ENCODE results near the gene TBC1D17.
A peak's percentile ranks its signal among the peaks of the same experiment; 100 is the strongest.

Gene TBC1D17

DNA sequence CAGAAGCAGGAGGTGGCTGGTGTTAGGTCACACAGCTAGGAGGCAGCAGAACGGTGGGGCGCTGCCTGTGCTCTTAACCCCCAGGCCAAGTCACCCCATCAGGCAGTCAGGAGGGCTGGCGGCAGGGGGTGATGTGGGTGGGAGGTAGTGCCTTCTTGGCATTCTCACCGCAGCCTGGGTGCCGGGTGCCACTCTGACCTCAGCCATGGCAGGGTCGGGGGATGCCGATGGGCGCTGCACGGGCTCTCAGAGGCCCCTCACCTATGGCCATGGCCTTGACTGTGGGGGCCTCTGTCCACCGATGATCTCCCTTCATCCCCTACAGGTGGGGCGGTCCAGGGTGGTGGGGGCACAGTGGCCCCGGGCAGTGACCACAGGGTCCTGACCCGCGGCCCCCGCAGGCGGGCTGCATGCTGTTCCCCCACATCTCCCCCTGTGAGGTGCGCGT lies 20.9 kb upstream of the TBC1D17 start:
- H3K4me1 ChIP-seq (ENCODE audit: insufficient read depth, low read length), result peaks cover 20% of the 10 kb centered on the region
- no peaks in the 10 kb centered on the region for H3K27me3 ChIP-seq (ENCODE audit: control insufficient read depth in 1 of 2, insufficient read depth in 2 of 2, low read length in 2 of 2)
- no peaks in the 10 kb centered on the region for H3K9me3 ChIP-seq (ENCODE audit: low read length)
- H3K36me3 ChIP-seq (ENCODE audit: insufficient read depth, low read length), result peaks cover 14% of the 10 kb centered on the region
- H3K9ac ChIP-seq (ENCODE audit: low read length), result no peak overlapping the region
- no peak overlapping the region for H3K27ac ChIP-seq (ENCODE audit: low read depth, low read length)
- H3K4me3 ChIP-seq (ENCODE audit: low read depth in 1 of 2, low read length in 2 of 2), result no peak overlapping the region

DNA sequence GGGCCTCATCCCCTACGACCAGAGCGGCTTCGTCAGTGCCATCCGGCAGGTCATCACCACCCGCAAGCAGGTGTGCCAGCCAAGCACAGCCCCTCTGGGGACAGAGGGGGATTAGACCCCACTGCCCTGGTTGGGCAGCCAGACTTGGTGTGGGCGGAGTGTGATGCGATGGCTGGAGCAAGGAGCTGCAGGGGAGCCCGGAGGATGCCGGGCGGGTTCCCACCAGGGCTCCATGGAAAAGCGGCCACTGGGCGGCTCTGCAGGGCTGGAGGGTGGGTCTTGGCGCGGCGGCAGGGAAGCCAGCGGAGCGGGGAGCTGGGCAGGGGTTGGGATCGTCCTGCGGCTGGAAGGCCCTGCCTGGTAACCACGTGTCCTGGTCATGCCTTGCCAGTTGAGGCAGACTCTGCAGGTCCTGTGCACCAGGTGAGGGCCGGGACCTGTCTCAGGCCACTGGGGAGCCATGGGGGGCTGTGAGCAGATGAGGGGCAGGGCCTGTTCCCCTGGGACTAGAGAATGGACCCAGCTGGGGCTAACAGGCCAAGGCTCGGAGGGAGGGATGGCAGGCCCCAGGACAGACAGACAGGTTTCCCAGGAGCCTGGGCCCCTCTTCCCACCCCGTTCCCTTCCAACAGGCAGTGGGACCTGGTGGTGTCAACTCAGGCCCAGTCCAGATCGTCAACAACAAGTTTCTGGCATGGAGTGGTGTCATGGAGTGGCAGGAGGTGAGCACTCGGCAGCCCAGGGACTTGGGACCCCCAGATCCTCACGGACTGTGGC lies 20.3 kb upstream of the TBC1D17 start:
- H3K9ac ChIP-seq (ENCODE audit: low read length), result no peak overlapping the region
- H3K27ac ChIP-seq (ENCODE audit: low read depth, low read length), result no peak overlapping the region
- H3K27me3 ChIP-seq (ENCODE audit: control insufficient read depth in 1 of 2, insufficient read depth in 2 of 2, low read length in 2 of 2), result no peaks in the 10 kb centered on the region
- H3K36me3 ChIP-seq (ENCODE audit: insufficient read depth, low read length), result peaks cover 14% of the 10 kb centered on the region
- H3K4me1 ChIP-seq (ENCODE audit: insufficient read depth, low read length), result peaks cover 16% of the 10 kb centered on the region
- H3K4me3 ChIP-seq (ENCODE audit: low read depth in 1 of 2, low read length in 2 of 2), result no peak overlapping the region
- H3K9me3 ChIP-seq (ENCODE audit: low read length), result no peaks in the 10 kb centered on the region

DNA sequence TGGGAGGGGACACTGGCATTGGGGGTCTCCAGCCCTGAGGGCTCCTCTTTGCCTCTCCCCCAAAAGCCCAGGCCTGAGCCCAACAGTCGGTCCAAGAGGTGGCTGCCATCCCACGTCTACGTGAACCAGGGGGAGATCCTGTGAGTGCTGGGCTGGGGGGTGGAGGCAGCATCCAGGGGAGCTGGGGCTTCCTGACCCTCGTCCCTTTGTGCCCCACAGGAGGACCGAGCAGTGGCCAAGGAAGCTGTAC lies 19.7 kb upstream of the TBC1D17 start:
- peaks cover 11% of the 10 kb centered on the region for H3K4me1 ChIP-seq (ENCODE audit: insufficient read depth, low read length)
- H3K4me3 ChIP-seq (ENCODE audit: low read depth in 1 of 2, low read length in 2 of 2), result no peak overlapping the region
- H3K9me3 ChIP-seq (ENCODE audit: low read length), result no peaks in the 10 kb centered on the region
- H3K9ac ChIP-seq (ENCODE audit: low read length), result no peak overlapping the region
- H3K36me3 ChIP-seq (ENCODE audit: insufficient read depth, low read length), result peaks cover 14% of the 10 kb centered on the region
- H3K27me3 ChIP-seq (ENCODE audit: control insufficient read depth in 1 of 2, insufficient read depth in 2 of 2, low read length in 2 of 2), result no peaks in the 10 kb centered on the region
- H3K27ac ChIP-seq (ENCODE audit: low read depth, low read length), result no peak overlapping the region

DNA sequence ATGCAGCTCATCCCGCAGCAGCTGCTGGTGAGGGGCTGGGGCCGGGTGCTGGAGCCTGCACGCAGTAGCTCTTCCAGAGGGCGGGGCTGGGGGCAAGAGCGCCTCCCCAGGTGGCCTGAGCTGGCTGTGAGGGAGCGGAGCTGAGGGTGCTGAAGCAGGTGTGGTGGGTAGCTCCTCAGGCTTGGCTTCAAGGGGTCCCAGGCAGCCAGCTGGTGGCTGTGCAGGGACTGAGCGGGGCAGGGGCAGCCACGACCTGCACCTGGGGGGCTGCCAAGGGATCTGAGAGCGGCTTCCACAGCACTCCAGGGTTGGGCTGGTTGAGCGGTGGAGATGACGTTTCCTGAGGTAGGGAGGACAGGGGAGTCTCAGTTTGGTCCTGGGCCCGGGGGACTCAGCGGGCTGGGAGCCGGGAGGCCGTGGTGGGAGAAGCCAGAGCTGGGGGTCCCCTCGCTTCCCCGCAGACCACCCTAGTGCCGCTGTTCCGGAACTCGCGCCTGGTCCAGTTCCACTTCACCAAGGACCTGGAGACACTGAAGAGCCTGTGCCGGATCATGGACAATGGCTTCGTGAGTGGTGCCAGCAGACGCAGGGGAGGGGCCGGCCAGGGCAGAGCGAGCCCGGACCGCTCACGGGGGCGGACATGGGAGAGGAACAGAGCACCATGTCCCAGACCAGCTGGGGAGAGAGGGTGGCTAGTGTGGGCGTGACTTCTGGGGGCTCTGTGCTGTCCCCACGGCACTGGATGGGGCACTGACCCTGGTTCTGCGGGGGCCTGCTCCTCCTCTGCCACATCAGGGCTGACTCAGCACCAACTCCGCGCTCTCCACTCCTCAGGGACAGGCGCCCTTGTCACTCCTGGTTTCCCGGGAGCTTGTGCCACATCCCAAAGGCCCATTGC lies 19.2 kb upstream of the TBC1D17 start:
- Histone ChIP-seq H3K36me3 (ENCODE audit: insufficient read depth, low read length) (peaks cover 17% of the 10 kb centered on the region), H3K27me3 (ENCODE audit: control insufficient read depth in 1 of 2, insufficient read depth in 2 of 2, low read length in 2 of 2) (no peaks in the 10 kb centered on the region), H3K4me3 (ENCODE audit: low read depth in 1 of 2, low read length in 2 of 2) (no peak overlapping the region), H3K27ac (ENCODE audit: low read depth, low read length) (no peak overlapping the region), H3K9me3 (ENCODE audit: low read length) (no peaks in the 10 kb centered on the region), H3K4me1 (ENCODE audit: insufficient read depth, low read length) (peaks cover 5% of the 10 kb centered on the region), H3K9ac (ENCODE audit: low read length) (no peak overlapping the region)

DNA sequence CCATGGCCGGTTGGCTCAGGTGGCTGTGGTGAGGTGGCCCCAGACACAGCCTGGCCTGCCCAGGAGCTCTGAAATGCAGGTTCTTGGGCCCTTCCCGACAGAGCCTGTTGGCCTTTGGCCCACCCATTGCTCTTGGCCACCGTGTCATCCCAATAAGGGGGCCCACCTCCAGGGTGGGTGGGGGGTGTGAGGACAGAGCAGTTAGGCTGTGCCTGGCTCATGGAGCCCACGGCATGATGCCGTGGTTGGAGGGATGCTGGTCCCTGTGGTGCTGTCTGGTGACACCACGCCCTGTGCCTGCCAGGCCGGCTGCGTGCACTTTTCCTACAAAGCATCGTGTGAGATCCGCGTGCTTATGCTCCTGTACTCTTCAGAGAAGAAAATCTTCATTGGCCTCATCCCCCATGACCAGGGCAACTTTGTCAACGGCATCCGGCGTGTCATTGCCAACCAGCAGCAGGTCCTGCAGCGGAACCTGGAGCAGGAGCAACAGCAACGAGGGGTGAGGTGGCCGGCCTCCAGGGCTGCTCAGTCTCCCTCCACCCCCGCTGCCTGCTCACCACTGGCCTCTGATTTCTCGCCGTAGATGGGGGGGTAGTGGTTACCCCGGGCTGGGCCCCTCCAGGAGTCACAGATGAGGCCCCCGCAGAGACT lies 17.7 kb upstream of the TBC1D17 start:
- Histone ChIP-seq H3K9ac (ENCODE audit: low read length) (no peak overlapping the region), H3K4me3 (ENCODE audit: low read depth in 1 of 2, low read length in 2 of 2) (no peak overlapping the region), H3K27ac (ENCODE audit: low read depth, low read length) (no peak overlapping the region), H3K27me3 (ENCODE audit: control insufficient read depth in 1 of 2, insufficient read depth in 2 of 2, low read length in 2 of 2) (no peaks in the 10 kb centered on the region), H3K4me1 (ENCODE audit: insufficient read depth, low read length) (peaks cover under 1% of the 10 kb centered on the region), H3K9me3 (ENCODE audit: low read length) (no peaks in the 10 kb centered on the region), H3K36me3 (ENCODE audit: insufficient read depth, low read length) (peaks cover 32% of the 10 kb centered on the region)

DNA sequence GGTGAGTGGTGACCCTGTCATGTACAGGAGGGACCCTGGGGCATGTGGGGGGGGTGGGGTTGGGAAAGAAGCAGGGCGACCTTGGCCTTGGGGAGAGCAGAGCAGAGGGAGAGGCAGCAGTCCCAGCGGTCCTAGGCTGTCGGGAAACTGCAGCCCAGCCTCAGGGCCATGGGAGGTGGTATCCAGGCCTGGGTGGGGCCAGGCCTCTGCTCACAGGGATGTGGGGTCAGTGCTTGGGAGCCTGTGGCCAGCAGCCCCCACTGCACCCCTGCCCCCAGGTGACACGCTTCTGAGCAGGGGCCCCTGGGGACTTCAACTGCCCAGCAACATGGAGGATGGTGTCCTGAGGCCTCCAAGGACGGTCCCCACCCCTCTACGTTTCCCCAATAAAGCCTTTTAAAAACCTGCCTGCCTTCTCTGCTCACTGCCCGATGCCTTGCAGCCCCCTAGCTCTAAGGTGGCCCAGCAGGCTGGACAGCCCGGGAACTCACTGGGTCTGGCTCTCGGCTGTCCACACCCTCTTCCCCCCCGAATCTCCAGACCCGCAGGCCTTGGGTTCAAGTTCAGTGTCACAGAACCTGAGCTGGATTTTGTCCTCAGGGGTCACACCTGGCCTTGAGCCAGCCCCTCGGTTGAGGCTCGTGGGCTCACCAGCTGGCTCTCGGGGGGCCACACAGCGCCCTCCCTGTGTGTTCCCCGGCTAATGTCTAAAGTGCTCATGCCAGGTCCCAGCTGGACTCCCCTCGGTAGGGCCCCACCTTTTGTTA lies 17.0 kb upstream of the TBC1D17 start:
- Histone ChIP-seq H3K9ac (ENCODE audit: low read length) (no peak overlapping the region), H3K27me3 (ENCODE audit: control insufficient read depth in 1 of 2, insufficient read depth in 2 of 2, low read length in 2 of 2) (no peaks in the 10 kb centered on the region), H3K4me3 (ENCODE audit: low read depth in 1 of 2, low read length in 2 of 2) (no peak overlapping the region), H3K36me3 (ENCODE audit: insufficient read depth, low read length) (peaks cover 30% of the 10 kb centered on the region), H3K4me1 (ENCODE audit: insufficient read depth, low read length) (peaks cover 8% of the 10 kb centered on the region), H3K9me3 (ENCODE audit: low read length) (no peaks in the 10 kb centered on the region), H3K27ac (ENCODE audit: low read depth, low read length) (peak overlapping the region; percentile 42)

DNA sequence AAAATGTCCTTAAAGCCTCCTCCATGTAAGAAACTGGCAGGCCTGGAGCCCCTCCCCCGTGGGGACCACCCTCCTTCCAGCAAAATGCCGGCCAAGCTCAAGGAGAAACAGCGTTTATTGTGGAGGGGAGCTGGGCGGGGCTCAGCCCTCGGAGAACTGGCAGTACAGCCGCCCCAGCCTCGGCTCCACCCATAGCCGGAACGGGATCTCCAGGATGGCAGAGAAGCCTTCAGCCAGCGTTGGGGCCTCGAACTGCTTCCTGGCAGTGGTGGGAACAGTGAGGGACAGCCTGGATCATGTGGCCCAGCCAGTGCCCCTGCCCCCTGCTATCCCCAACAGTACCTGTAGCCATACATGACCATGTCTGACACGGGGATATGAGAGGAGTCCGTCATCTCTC lies 16.4 kb upstream of the TBC1D17 start:
- Histone ChIP-seq H3K36me3 (ENCODE audit: insufficient read depth, low read length) (peaks cover 26% of the 10 kb centered on the region), H3K9ac (ENCODE audit: low read length) (no peak overlapping the region), H3K9me3 (ENCODE audit: low read length) (no peaks in the 10 kb centered on the region), H3K4me3 (ENCODE audit: low read depth in 1 of 2, low read length in 2 of 2) (no peak overlapping the region), H3K27me3 (ENCODE audit: control insufficient read depth in 1 of 2, insufficient read depth in 2 of 2, low read length in 2 of 2) (no peaks in the 10 kb centered on the region), H3K4me1 (ENCODE audit: insufficient read depth, low read length) (peaks cover 14% of the 10 kb centered on the region), H3K27ac (ENCODE audit: low read depth, low read length) (peak overlapping the region; percentile 42)

DNA sequence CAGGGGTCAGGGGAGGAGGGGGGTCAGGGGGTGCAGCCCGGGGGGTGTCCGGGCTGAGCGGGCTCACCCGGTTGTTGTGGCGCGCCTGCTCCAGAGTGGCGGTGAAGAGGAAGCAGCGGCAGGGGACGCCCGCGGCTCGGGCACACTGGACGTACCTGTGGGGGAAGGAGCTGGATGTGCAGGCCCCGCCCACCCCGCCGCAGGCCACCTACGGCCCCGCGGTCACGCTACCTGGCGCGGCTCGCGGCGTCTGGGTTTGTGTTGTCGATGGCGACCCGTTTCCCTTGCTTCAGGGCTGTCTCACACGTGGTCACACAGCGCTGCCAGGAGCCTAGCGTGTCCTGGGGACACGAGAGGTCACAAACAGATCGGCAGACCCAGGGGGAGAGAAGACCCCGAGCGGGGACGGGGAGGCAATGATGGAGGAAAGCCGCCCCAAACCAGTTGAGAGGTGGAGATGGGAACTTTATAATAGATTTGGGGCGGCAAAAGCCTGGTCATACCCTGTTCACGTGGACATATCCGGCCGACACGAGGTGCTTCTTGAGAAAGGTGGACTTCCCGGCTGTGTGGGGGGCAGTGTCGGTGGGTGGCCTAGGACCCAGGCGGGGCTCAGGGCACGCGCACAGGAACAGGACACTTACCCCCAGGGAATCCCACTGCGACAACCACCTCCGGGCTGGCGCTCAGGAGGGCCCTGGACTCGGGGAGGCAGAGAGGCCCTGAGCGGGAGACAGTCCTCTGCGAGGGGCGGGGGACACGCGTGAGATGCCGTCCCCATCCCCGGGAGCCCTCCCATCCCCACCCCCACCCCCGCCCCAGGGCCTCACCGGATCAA lies 15.7 kb upstream of the TBC1D17 start:
- peaks cover 20% of the 10 kb centered on the region for H3K4me1 ChIP-seq (ENCODE audit: insufficient read depth, low read length)
- H3K27ac ChIP-seq (ENCODE audit: low read depth, low read length), result no peak overlapping the region
- H3K36me3 ChIP-seq (ENCODE audit: insufficient read depth, low read length), result peaks cover 26% of the 10 kb centered on the region
- H3K27me3 ChIP-seq (ENCODE audit: control insufficient read depth in 1 of 2, insufficient read depth in 2 of 2, low read length in 2 of 2), result no peaks in the 10 kb centered on the region
- H3K9ac ChIP-seq (ENCODE audit: low read length), result no peak overlapping the region
- H3K9me3 ChIP-seq (ENCODE audit: low read length), result no peaks in the 10 kb centered on the region
- H3K4me3 ChIP-seq (ENCODE audit: low read depth in 1 of 2, low read length in 2 of 2), result no peak overlapping the region

DNA sequence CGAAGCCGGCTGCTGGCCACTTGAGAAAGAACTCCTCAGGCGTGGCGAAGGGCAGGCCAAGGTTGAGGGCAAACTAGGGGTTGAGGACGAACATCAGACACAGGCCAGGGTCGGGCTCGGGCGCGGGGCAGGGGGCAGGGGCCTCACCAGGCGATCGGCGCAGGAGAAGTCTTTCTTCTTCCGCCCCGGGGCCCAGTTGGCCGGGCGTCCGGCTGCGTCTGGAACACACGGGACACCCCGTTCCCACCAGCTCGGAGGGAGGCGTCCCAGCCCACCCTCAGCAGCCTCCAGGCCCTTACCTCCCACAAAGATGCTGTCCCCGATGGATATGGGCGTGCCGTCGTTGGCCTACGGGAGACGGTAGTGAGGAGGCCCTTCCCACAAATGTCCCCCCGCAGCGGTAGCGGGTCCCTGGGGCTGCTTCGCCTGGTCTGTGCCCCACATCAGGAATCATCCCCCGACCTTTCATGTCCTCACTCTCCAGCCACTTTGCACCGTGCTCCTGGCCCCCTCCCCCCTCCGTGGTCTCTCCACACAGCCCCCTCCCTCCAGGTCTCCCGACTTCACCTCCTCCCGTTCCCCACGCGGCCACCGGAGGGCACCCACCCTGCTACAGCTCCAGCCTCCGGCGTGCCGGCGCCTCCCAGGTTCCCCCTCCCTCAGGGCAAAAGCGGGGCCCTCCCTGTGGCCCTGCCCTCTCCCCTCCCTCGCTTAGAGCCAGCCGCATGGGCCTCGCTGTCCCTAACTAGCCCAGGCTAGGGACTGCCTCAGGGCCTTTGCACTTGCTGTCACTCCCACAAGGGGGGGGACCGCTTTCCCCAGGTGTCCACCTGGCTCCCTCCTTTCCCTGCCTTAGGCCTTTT lies 14.9 kb upstream of the TBC1D17 start:
- Histone ChIP-seq H3K4me1 (ENCODE audit: insufficient read depth, low read length) (peaks cover 21% of the 10 kb centered on the region), H3K36me3 (ENCODE audit: insufficient read depth, low read length) (peaks cover 22% of the 10 kb centered on the region), H3K27me3 (ENCODE audit: control insufficient read depth in 1 of 2, insufficient read depth in 2 of 2, low read length in 2 of 2) (no peaks in the 10 kb centered on the region)

More for the DNA sequence above, 14.9 kb upstream of the TBC1D17 start:
- Histone ChIP-seq H3K27ac (ENCODE audit: low read depth, low read length) (no peak overlapping the region), H3K9ac (ENCODE audit: low read length) (no peak overlapping the region), H3K4me3 (ENCODE audit: low read depth in 1 of 2, low read length in 2 of 2) (no peak overlapping the region), H3K9me3 (ENCODE audit: low read length) (no peaks in the 10 kb centered on the region)

Measured in muscle layer of colon (tissue), 2 donors.